ENCODE results near the gene CABP5. TPM values are rescaled to one million over a fixed set of nuclear protein-coding genes. Genes with fewer than 3 reads are reported as not detected.

The CABP5 gene
- total and polyA plus RNA-seq, 2 donors (not counting 1 experiment from before 2014, with no cell fraction given): not detected

Other genes starting within 250 kb of the CABP5 start
- gene TPRX1, start 239.5 kb downstream of the CABP5 start, total RNA-seq: not detected in 2 replicates
- gene TPRX1, start 239.5 kb downstream of the CABP5 start, polyA plus RNA-seq: not detected in 2 replicates
- gene CRX, start 222.1 kb downstream of the CABP5 start, total RNA-seq: not detected in 2 replicates
- not detected in 2 replicates for gene CRX, start 222.1 kb downstream of the CABP5 start, polyA plus RNA-seq
- gene TPRX2, start 184.8 kb downstream of the CABP5 start, total RNA-seq: not detected in 2 replicates
- gene TPRX2, start 184.8 kb downstream of the CABP5 start, polyA plus RNA-seq: not detected in 2 replicates
- gene SULT2A1, start 157.8 kb downstream of the CABP5 start, total RNA-seq: not detected in 2 replicates
- gene SULT2A1, start 157.8 kb downstream of the CABP5 start, polyA plus RNA-seq: not detected in 2 replicates
- gene BSPH1, start 51.9 kb downstream of the CABP5 start, total RNA-seq: not detected in 2 replicates
- gene BSPH1, start 51.9 kb downstream of the CABP5 start, polyA plus RNA-seq: not detected in 2 replicates
- gene ELSPBP1, start 49.4 kb downstream of the CABP5 start, total RNA-seq: not detected in 2 replicates
- not detected in 2 replicates for gene ELSPBP1, start 49.4 kb downstream of the CABP5 start, polyA plus RNA-seq
- 31.9 and 39.3 TPM in 2 replicates for gene PLA2G4C, start 66.7 kb upstream of the CABP5 start, total RNA-seq
- gene PLA2G4C, start 66.7 kb upstream of the CABP5 start, polyA plus RNA-seq: 1.9 and 4.6 TPM in 2 replicates
- gene LIG1, start 126.3 kb upstream of the CABP5 start, total RNA-seq: 8.5 and 10.6 TPM in 2 replicates
- gene LIG1, start 126.3 kb upstream of the CABP5 start, polyA plus RNA-seq: 10.6 and 30.5 TPM in 2 replicates
- gene ZSWIM9, start 126.6 kb upstream of the CABP5 start, total RNA-seq: 3.1 and 5.1 TPM in 2 replicates
- 0.29 and 0.39 TPM in 2 replicates for gene ZSWIM9, start 126.6 kb upstream of the CABP5 start, polyA plus RNA-seq
- gene CARD8, start 211.8 kb upstream of the CABP5 start, total RNA-seq: 12.1 and 24.1 TPM in 2 replicates
- 15.1 and 16.4 TPM in 2 replicates for gene CARD8, start 211.8 kb upstream of the CABP5 start, polyA plus RNA-seq
- gene ZNF114, start 226.0 kb upstream of the CABP5 start, total RNA-seq: 0.26 TPM in 1 of 2 replicates, not detected in the other
- gene ZNF114, start 226.0 kb upstream of the CABP5 start, polyA plus RNA-seq: 0.05 and 0.49 TPM in 2 replicates